Measurements from ENCODE around the gene LRRC34. TPM values are rescaled to one million over a fixed set of nuclear protein-coding genes. Genes with fewer than 3 reads are reported as not detected.

The LRRC34 gene
- total and polyA plus RNA-seq, 4 donors, result 0.22 to 2.8 (median 0.85) TPM

- DNase-seq (ENCODE audit: low spot score), result peak; percentile 72
- under 1% methylated on average over 46 of the region's 46 CpGs for WGBS
- Histone ChIP-seq H3K9ac (ENCODE audit: low read depth in 1 of 2, low read length in 2 of 2) (peak overlapping the region; percentile 49 to 92), H3K9me3 (ENCODE audit: control insufficient read depth in 4 of 4, low read length in 3 of 4) (no peaks in the 10 kb centered on the region), H3K36me3 (ENCODE audit: control insufficient read depth in 4 of 4, insufficient read depth in 3 of 4, low read depth in 1 of 4, low read length in 3 of 4) (no peaks in the 10 kb centered on the region), H3K27me3 (ENCODE audit: control insufficient read depth in 4 of 4, insufficient read depth in 4 of 4, low read length in 3 of 4) (no peaks in the 10 kb centered on the region), H3K4me1 (ENCODE audit: control insufficient read depth in 4 of 4, insufficient read depth in 4 of 4, low read length in 3 of 4) (peaks cover 0 to 7% (median under 1%) of the 10 kb centered on the region in 4 donors), H3K27ac (ENCODE audit: low read depth in 1 of 2, low read length in 2 of 2) (peak overlapping the region; percentile 88 to 93), H3K4me3 (ENCODE audit: low read depth in 1 of 3, low read length in 3 of 3) (peak overlapping the region; percentile 74 to 92 (median 78))
- TF ChIP-seq ZBTB33 (IDR thresholded peaks at IDR 0.05) (no peak), REST (IDR thresholded peaks at IDR 0.05) (no peak), GABPA (IDR thresholded peaks at IDR 0.05 in 1 of 2, conservative IDR thresholded peaks at IDR 0.05 in 1 of 2) (no peak), NR2F2 (IDR thresholded peaks at IDR 0.05) (no peak), SP1 (IDR thresholded peaks at IDR 0.05) (no peak), HNF4G (IDR thresholded peaks at IDR 0.05) (no peak), MAX (IDR thresholded peaks at IDR 0.05) (no peak), JUND (IDR thresholded peaks at IDR 0.05) (no peak), RXRA (IDR thresholded peaks at IDR 0.05) (no peak), FOXA1 (IDR thresholded peaks at IDR 0.05) (no peak)
Measured at GRCh38 chr3:169764312-169764881, 48.3 kb downstream of the LRRC34 start.

GRCh38 chr3:169760479-169760878 lies 52.2 kb downstream of the LRRC34 start:
- DNase-seq (ENCODE audit: low spot score), result no peak

More at GRCh38 chr3:169760479-169760878, 52.2 kb downstream of the LRRC34 start:
- H3K27me3 ChIP-seq (ENCODE audit: control insufficient read depth in 4 of 4, insufficient read depth in 4 of 4, low read length in 3 of 4), result peaks cover 0 to 6% (median 0%) of the 10 kb centered on the region in 4 donors
- no peak overlapping the region for H3K27ac ChIP-seq (ENCODE audit: low read depth in 1 of 2, low read length in 2 of 2)
- no peak for TF ChIP-seq CTCF (IDR thresholded peaks at IDR 0.05; ENCODE audit: low read depth, low read length, missing input control)
- no peak for TF ChIP-seq FOXA2 (IDR thresholded peaks at IDR 0.05)
- no peak for TF ChIP-seq RXRA (IDR thresholded peaks at IDR 0.05)
- no peak for TF ChIP-seq TAF1 (conservative IDR thresholded peaks at IDR 0.05)
- no peak for TF ChIP-seq JUND (IDR thresholded peaks at IDR 0.05)
- H3K4me3 ChIP-seq (ENCODE audit: low read depth in 1 of 3, low read length in 3 of 3), result no peak overlapping the region
- 88% methylated on average over 4 of the region's 4 CpGs for WGBS
- H3K9me3 ChIP-seq (ENCODE audit: control insufficient read depth in 4 of 4, low read length in 3 of 4), result no peaks in the 10 kb centered on the region
- H3K9ac ChIP-seq (ENCODE audit: low read depth in 1 of 2, low read length in 2 of 2), result no peak overlapping the region
- H3K36me3 ChIP-seq (ENCODE audit: control insufficient read depth in 4 of 4, insufficient read depth in 3 of 4, low read depth in 1 of 4, low read length in 3 of 4), result no peaks in the 10 kb centered on the region
- H3K4me1 ChIP-seq (ENCODE audit: control insufficient read depth in 4 of 4, insufficient read depth in 4 of 4, low read length in 3 of 4), result peaks cover 0 to 7% (median under 1%) of the 10 kb centered on the region in 4 donors

All from liver (tissue), 9 donors.